K562 (cell line): ENCODE measurements around the gene OXT. TPM values are rescaled to one million over a fixed set of nuclear protein-coding genes. Genes with fewer than 3 reads are reported as not detected.

ENCODE experiments used
- ATAC-seq: fragments of 200-7000 bp; cut with Tn5 transposase; 3 replicates; pipeline ENCODE4 v1.9.1; 2020; ENCODE audit warnings: moderate library complexity
- BruUV-seq: library from RNA; stranded (reverse); fragments of 400-500 nt; replicated peaks from 2 replicates; lab custom pipeline; 2021; lab: Mats Ljungman, UMichigan
- CTCF ChIA-PET: fragments of 300-600 bp; formaldehyde crosslinking; extraction: SDS; loops from one replicate; lab custom pipeline; 2021; ENCODE audit warnings: low intra/inter-chr PET ratio; lab: Yijun Ruan, JAX
- POLR2A ChIA-PET: fragments of 300-600, 350-650 bp; sonication (Branson Sonifier 250); formaldehyde crosslinking; extraction: SDS; loops from one replicate; lab custom pipeline; 2021; ENCODE audit warnings: antibody characterized with exemption, inconsistent platforms; lab: Yijun Ruan, JAX
- DNase-seq, 4 experiments: peaks; one replicate each; pipeline versions ENCODE4 v3.0.0 to v3.0.0-alpha.2; 2011 to 2018; ENCODE audit warnings: low spot score in 3 of 4, mixed read lengths in 3 of 4; ENCODE audit errors: extremely low read depth in 1 of 4
- FAIRE-seq: peaks from 2 replicates; lab custom pipeline; 2011; peaks lifted over from hg19 to GRCh38; lab: Jason Lieb, UNC
- H2AFZ ChIP-seq: 2 replicates; pipeline ENCODE4 v1.6.0; 2011; ENCODE audit warnings: low read depth, low read length, control low read depth, inconsistent platforms
- H3K27ac ChIP-seq: fragments of 200-600 bp; 3 replicates; pipeline ENCODE4 v1.8.0; 2011; ENCODE audit warnings: low read depth, mild to moderate bottlenecking, control low read depth, inconsistent platforms, low read length, moderate library complexity, mixed read lengths; ENCODE audit errors: extremely low read depth
- H3K27me3 ChIP-seq, 2 experiments: fragments of 300-600 bp in 1 of 2; 2 replicates in 1 of 2; 3 replicates in 1 of 2; pipeline versions ENCODE4 v1.6.0 to v1.8.0; 2011; ENCODE audit warnings: inconsistent platforms in 2 of 2, low read length in 2 of 2, mild to moderate bottlenecking in 1 of 2, mixed read lengths in 1 of 2, moderate library complexity in 1 of 2; ENCODE audit not compliant: control insufficient read depth in 2 of 2, insufficient read depth in 2 of 2
- H3K36me3 ChIP-seq: fragments of 300-600 bp; 3 replicates; pipeline ENCODE4 v1.8.0; 2011; ENCODE audit warnings: mild to moderate bottlenecking, low read length, inconsistent platforms; ENCODE audit not compliant: control insufficient read depth, insufficient read depth
- H3K4me1 ChIP-seq, 2 experiments: fragments of 200-600 bp in 1 of 2; replicated peaks in 1 of 2; 2 replicates in 1 of 2; 3 replicates in 1 of 2; pipeline versions ENCODE4 v1.5.1 to v1.8.0; 2011; ENCODE audit warnings: inconsistent platforms in 2 of 2, low read length in 2 of 2, mild to moderate bottlenecking in 1 of 2, mixed read lengths in 1 of 2, moderate library complexity in 1 of 2; ENCODE audit not compliant: control insufficient read depth in 2 of 2, insufficient read depth in 2 of 2
- H3K4me2 ChIP-seq: 2 replicates; pipeline ENCODE4 v1.6.1; 2011; ENCODE audit warnings: low read length, control low read depth, inconsistent platforms, mixed read lengths; ENCODE audit not compliant: insufficient read depth
- H3K4me3 ChIP-seq: fragments of 200-600 bp; sonication (generic), shearing (Covaris generic); 2 replicates; pipeline ENCODE4 v1.5.1; 2016; ENCODE audit warnings: control low read depth, inconsistent platforms
- H3K79me2 ChIP-seq: fragments of 200-600 bp; 3 replicates; pipeline ENCODE4 v1.8.0; 2011; ENCODE audit warnings: low read length, inconsistent platforms; ENCODE audit not compliant: control insufficient read depth, insufficient read depth
- H3K9ac ChIP-seq, 2 experiments: 2 replicates each; pipeline versions ENCODE4 v1.6.0 to v1.6.1; 2011; ENCODE audit warnings: low read depth in 2 of 2, low read length in 2 of 2, control low read depth in 1 of 2, inconsistent platforms in 1 of 2, mild to moderate bottlenecking in 1 of 2, mixed read lengths in 1 of 2; ENCODE audit not compliant: insufficient read depth in 1 of 2
- H3K9me1 ChIP-seq: one replicate; pipeline ENCODE4 v1.6.0; 2011; ENCODE audit warnings: inconsistent platforms, mild to moderate bottlenecking, low read length, moderate library complexity; ENCODE audit not compliant: control insufficient read depth, insufficient read depth
- H3K9me3 ChIP-seq: replicated peaks from 2 replicates; pipeline ENCODE4 v1.5.1; 2011; ENCODE audit warnings: low read depth, low read length, inconsistent platforms; ENCODE audit not compliant: control insufficient read depth, insufficient read depth
- H4K20me1 ChIP-seq: replicated peaks from 2 replicates; pipeline ENCODE4 v1.6.1; 2011; ENCODE audit warnings: low read length, inconsistent platforms, mixed read lengths; ENCODE audit not compliant: control insufficient read depth, insufficient read depth
- CBX1 ChIP-seq: sonication (generic); IDR thresholded peaks from 2 replicates; pipeline ENCODE4 v1.6.1; 2016; ENCODE audit warnings: antibody characterized with exemption, low read depth, mild to moderate bottlenecking
- DIDO1 ChIP-seq: fragments of 450-650 bp; IDR thresholded peaks from 2 replicates; pipeline ENCODE4 v1.6.1; 2016; ENCODE audit warnings: low read depth, missing biosample characterization, missing genetic modification characterization
- ELF4 ChIP-seq: fragments of 450-650 bp; formaldehyde crosslinking; IDR thresholded peaks from 2 replicates; pipeline ENCODE4 v1.4.0; 2022; ENCODE audit warnings: missing genetic modification characterization
- EP400 ChIP-seq: fragments of 450-650 bp; IDR thresholded peaks from 2 replicates; pipeline ENCODE4 v1.6.1; 2017; ENCODE audit warnings: antibody characterized with exemption, mild to moderate bottlenecking, moderate library complexity
- ESRRB ChIP-seq: fragments of 250-450 bp; sonication (Bioruptor Pico); IDR thresholded peaks from 2 replicates; pipeline ENCODE4 v1.5.0; 2020; ENCODE audit warnings: mild to moderate bottlenecking, moderate library complexity, borderline replicate concordance
- ETV5 ChIP-seq: sonication (generic); formaldehyde crosslinking; IDR thresholded peaks from 2 replicates; pipeline ENCODE4 v1.4.0; 2020; ENCODE audit warnings: low read depth, mild to moderate bottlenecking, missing genetic modification reagents
- NR2F6 ChIP-seq: fragments of 450-650 bp; formaldehyde crosslinking; IDR thresholded peaks from 2 replicates; pipeline ENCODE4 v1.4.0; 2020; ENCODE audit warnings: mild to moderate bottlenecking
- RCOR1 ChIP-seq, 2 experiments: IDR thresholded peaks; 2 replicates each; pipeline ENCODE4 v1.6.1; 2012; ENCODE audit warnings: low read depth in 2 of 2, low read length in 2 of 2, borderline replicate concordance in 1 of 2, improper control_type of control experiment in 1 of 2
- ZNF232 ChIP-seq: sonication (generic); formaldehyde crosslinking; IDR thresholded peaks from 2 replicates; pipeline ENCODE4 v1.8.0; 2022; ENCODE audit warnings: mild to moderate bottlenecking, missing genetic modification reagents
- WGBS: fragments of 100-300 bp; shearing (Covaris generic); methylation state at CpG from one replicate; pipeline ENCODE4 v1.1.6; 2016; ENCODE audit warnings: low coverage, mixed read lengths; ENCODE audit not compliant: insufficient coverage; ENCODE audit errors: missing lambda C conversion rate; 5-methylcytosine and 5-hydroxymethylcytosine counted together
- in situ Hi-C: fragments of 300-500 bp; cut with MboI; formaldehyde crosslinking; loops from 4 replicates; pipeline ENCODE4 v1.15.0; 2018; ENCODE audit warnings: inconsistent platforms, mixed read lengths
- intact Hi-C: fragments of 100-400 bp; cut with micrococcal nuclease; formaldehyde crosslinking; loops from 2 replicates; pipeline ENCODE4 v1.14.2; 2022
- polyA plus RNA-seq, 8 experiments: library from polyadenylated mRNA; depleted of rRNA in 4 of 8; stranded (reverse) in 5 of 8; unstranded in 3 of 8; fragments of >200 nt; fragmentation: Nextera tagmentation in 2 of 8; fragmentation: Illumina TruSeq in 1 of 8; extraction: Ambion mirVana in 2 of 8; extraction: Trizol in 1 of 8; gene quantifications; 2 replicates each; pipeline versions ENCODE4 v1.2.1 to v1.2.3, GENCODE V29; 2011 to 2014; ENCODE audit warnings: inconsistent platforms in 1 of 8, missing spikeins in 1 of 8
- total RNA-seq, 7 experiments: library from RNA; depleted of rRNA in 6 of 7; stranded (reverse); fragments of >200 nt in 6 of 7; fragmentation: Illumina TruSeq in 2 of 7; extraction: Trizol in 2 of 7; gene quantifications; 2 replicates each; pipeline versions ENCODE4 v1.2.1 to v1.2.3, GENCODE V29; 2011 to 2021; ENCODE audit warnings: low replicate concordance in 1 of 7

Gene OXT
- total and polyA plus RNA-seq, 9 of the 15 experiments (the other 6 are each of a cell fraction or from before 2014, with no cell fraction given): not detected

DNA sequence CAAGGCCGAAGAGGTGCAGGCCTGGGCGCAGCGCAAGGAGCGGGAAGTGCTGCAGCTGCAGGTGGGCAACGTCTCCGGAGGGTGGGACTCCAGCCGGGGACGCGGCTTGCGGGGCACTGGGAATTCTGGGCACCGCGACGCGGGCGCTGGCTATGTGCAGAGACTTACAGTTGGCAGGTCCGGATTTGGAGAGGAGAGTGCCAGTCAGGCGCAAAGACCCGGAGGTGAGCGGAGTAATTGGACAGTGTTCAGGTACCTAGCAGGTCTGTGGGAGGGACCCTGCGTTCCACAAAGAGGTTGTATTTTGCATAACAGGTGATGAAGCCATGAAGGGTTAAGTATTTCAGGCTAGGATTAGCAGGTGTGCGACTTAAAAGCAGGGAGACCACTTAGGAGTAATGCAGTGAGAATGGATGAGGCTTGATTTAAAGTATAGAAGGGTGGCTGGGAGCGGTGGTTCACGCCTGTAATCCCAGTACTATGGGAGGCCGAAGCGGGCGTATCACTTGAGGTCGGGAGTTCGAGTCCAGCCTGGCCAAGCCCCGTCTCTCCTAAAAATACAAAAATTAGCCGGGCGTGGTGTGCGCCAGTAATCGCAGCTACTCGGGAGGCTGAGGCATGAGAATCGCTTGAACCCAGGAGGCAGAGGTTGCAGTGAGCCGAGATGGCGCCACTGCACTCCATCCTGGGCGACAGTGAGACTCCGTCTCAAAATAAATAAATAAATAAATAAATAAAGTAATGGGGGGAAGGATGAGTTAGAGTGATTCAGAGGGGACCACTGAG is 24.6 kb upstream of the OXT start:
- Histone ChIP-seq H3K4me1 (peaks cover 18 to 26% of the 10 kb centered on the region in 2 experiments; a peak in 4 of 5 replicates), H3K9me3 (no peaks in the 10 kb centered on the region), H3K36me3 (peaks cover 30% of the 10 kb centered on the region; the same call in 2 of the 3 replicates), H4K20me1 (no peaks in the 10 kb centered on the region), H2AFZ (peak overlapping the region; percentile 97; the same call in 1 of the 2 replicates), H3K9ac (peak overlapping the region; percentile 73 to 96), H3K79me2 (peaks cover 22% of the 10 kb centered on the region), H3K4me3 (peak overlapping the region; percentile 92), H3K9me1 (no peaks in the 10 kb centered on the region), H3K27ac (peak overlapping the region; percentile 86; the same call in 1 of the 3 replicates), H3K4me2 (peak overlapping the region; percentile 91), H3K27me3 (no peaks in the 10 kb centered on the region)
- 15% methylated on average over 34 of the region's 39 CpGs for WGBS
- intact Hi-C loops (no loop called here), in situ Hi-C loops (no loop called here)
- POLR2A ChIA-PET: no interaction called here
- no peak for TF ChIP-seq ELF4 (CRISPR knock-in tag)
- TF ChIP-seq ETV5 (CRISPR knock-in tag): 0 out of 2 replicates have a peak, but pooled peaks have one; percentile 19
- TF ChIP-seq ESRRB (CRISPR knock-in tag): no peak
- TF ChIP-seq CBX1: no peak
- no peak for TF ChIP-seq RCOR1 (IDR thresholded peaks at IDR 0.05; ENCODE audit: borderline replicate concordance in 1 of 2, low read depth in 2 of 2, low read length in 2 of 2)
- TF ChIP-seq NR2F6 (CRISPR knock-in tag): no peak
- no peak for TF ChIP-seq DIDO1 (tag)
- 0 out of 2 replicates have a peak, but pooled peaks have one; percentile 11 for TF ChIP-seq ZNF232 (CRISPR knock-in tag)
- TF ChIP-seq EP400: no peak
- DNase-seq: peak in 1 of 4 experiments; percentile 18
- CTCF ChIA-PET: no interaction called here
- no peak for ATAC-seq
- BruUV-seq: no TSS peak
- FAIRE-seq: no peak
